Prostate gland (tissue), 2 donors: Measurements from ENCODE around the gene RBBP7. TPM values are rescaled to one million over a fixed set of nuclear protein-coding genes. Genes with fewer than 3 reads are reported as not detected.

Source experiments
- DNase-seq: peaks from one replicate; pipeline ENCODE4 v3.0.0-alpha.2; 2019; ENCODE audit warnings: low spot score
- H3K27ac ChIP-seq, 2 donors: fragments of 200-600 bp; sonication (generic); 2 replicates each; pipeline ENCODE4 v1.5.1; 2017 to 2019
- H3K27me3 ChIP-seq: fragments of 200-600 bp; sonication (generic); replicated peaks from 2 replicates; pipeline ENCODE4 v1.5.1; 2019; ENCODE audit not compliant: insufficient read depth
- H3K36me3 ChIP-seq, 2 donors: fragments of 200-600 bp; sonication (generic); 1 replicate in 1 of 2; 2 replicates in 1 of 2; pipeline versions ENCODE4 v1.5.1 to v1.8.1; 2017 to 2019
- H3K4me1 ChIP-seq: fragments of 200-600 bp; sonication (generic); replicated peaks from 2 replicates; pipeline ENCODE4 v1.5.1; 2019
- H3K4me3 ChIP-seq, 2 donors: fragments of 200-600 bp; sonication (generic); 2 replicates each; pipeline ENCODE4 v1.5.1; 2017 to 2019
- H3K9me3 ChIP-seq: fragments of 200-600 bp; sonication (generic); 2 replicates; pipeline ENCODE4 v1.5.1; 2017
- POLR2A ChIP-seq: fragments of 450-650 bp; IDR thresholded peaks from one replicate; pipeline ENCODE4 v1.6.1; 2016; ENCODE audit warnings: antibody characterized with exemption, mild to moderate bottlenecking
- POLR2AphosphoS5 ChIP-seq: sonication (generic); formaldehyde crosslinking; IDR thresholded peaks from one replicate; pipeline ENCODE4 v1.6.1; 2017; ENCODE audit warnings: antibody characterized with exemption
- WGBS: methylation state at CpG from one replicate; pipeline ENCODE4 v1.1.5; 2018; 5-methylcytosine and 5-hydroxymethylcytosine counted together
- intact Hi-C: fragments of 100-400 bp; cut with DNase I; formaldehyde crosslinking; loops from one replicate; pipeline ENCODE4 v1.14.2; 2022
- total RNA-seq, 2 donors: library from RNA; depleted of rRNA; stranded (reverse); fragments of >200 nt; gene quantifications; one replicate each; pipeline ENCODE4 v1.1.0, GENCODE V29; 2016
- TF ChIP-seq, protein P1 (sequence below), 4 experiments: fragments of 200-600 bp in 2 of 4; fragments of 450-650 bp in 2 of 4; sonication (generic) in 2 of 4; IDR thresholded peaks; 1 replicate in 3 of 4; 2 replicates in 1 of 4; pipeline ENCODE4 v1.5.1; 2016 to 2019; ENCODE audit warnings: antibody characterized with exemption in 4 of 4, mild to moderate bottlenecking in 2 of 4, moderate library complexity in 2 of 4

The RBBP7 gene
- total RNA-seq, 2 donors from 2014 or later: 88.0 to 256 TPM

GRCh38 chrX:16853537-16853936, 16.6 kb downstream of the RBBP7 start:
- intact Hi-C loops: no loop called here
- H3K4me3 ChIP-seq: no peak overlapping the region
- WGBS: 77% methylated on average over 3 of the region's 3 CpGs
- H3K4me1 ChIP-seq: no peaks in the 10 kb centered on the region
- DNase-seq: no peak
- no peak overlapping the region for H3K27ac ChIP-seq
- H3K27me3 ChIP-seq: no peaks in the 10 kb centered on the region
- no peaks in the 10 kb centered on the region for H3K9me3 ChIP-seq
- TF ChIP-seq POLR2A (no peak), POLR2AphosphoS5 (no peak)
- TF ChIP-seq, protein P1, sequence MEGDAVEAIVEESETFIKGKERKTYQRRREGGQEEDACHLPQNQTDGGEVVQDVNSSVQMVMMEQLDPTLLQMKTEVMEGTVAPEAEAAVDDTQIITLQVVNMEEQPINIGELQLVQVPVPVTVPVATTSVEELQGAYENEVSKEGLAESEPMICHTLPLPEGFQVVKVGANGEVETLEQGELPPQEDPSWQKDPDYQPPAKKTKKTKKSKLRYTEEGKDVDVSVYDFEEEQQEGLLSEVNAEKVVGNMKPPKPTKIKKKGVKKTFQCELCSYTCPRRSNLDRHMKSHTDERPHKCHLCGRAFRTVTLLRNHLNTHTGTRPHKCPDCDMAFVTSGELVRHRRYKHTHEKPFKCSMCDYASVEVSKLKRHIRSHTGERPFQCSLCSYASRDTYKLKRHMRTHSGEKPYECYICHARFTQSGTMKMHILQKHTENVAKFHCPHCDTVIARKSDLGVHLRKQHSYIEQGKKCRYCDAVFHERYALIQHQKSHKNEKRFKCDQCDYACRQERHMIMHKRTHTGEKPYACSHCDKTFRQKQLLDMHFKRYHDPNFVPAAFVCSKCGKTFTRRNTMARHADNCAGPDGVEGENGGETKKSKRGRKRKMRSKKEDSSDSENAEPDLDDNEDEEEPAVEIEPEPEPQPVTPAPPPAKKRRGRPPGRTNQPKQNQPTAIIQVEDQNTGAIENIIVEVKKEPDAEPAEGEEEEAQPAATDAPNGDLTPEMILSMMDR (IDR thresholded peaks at IDR 0.05): no peak
- no peaks in the 10 kb centered on the region for H3K36me3 ChIP-seq

DNA sequence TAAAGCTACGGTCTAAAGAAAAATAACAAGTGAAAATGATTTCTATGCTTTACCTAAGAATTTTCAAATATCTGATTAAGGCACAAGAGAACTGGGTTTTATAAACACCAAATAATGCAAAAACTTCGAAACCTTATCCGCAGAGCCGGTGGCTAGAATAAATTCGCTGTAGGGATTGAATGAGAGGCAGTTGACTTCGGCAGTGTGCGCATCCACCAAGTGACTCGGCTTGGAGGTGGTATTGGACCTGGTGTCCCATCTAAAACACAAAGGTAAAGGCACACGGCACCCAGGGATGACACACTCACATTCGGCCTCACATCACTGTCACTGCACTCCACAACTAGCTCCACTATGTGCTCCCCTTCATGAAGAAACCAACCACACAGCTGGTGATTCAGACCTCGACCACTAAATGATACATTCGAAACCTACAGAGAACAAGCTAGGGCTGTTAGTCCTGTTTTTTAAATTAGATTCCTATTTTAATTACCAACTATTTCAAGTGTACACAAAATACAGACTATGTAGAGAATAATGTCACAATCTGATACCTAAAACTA, 17.5 kb downstream of the RBBP7 start:
- no peaks in the 10 kb centered on the region for H3K36me3 ChIP-seq

GRCh38 chrX:16851827-16852226, 18.3 kb downstream of the RBBP7 start:
- DNase-seq: no peak
- no peak overlapping the region for H3K4me3 ChIP-seq
- H3K27ac ChIP-seq: no peak overlapping the region
- H3K9me3 ChIP-seq: no peaks in the 10 kb centered on the region
- no peaks in the 10 kb centered on the region for H3K27me3 ChIP-seq
- 76% methylated on average over 3 of the region's 3 CpGs for WGBS
- no peaks in the 10 kb centered on the region for H3K4me1 ChIP-seq
- TF ChIP-seq POLR2A (no peak), POLR2AphosphoS5 (no peak)
- TF ChIP-seq, protein P1 (IDR thresholded peaks at IDR 0.05): no peak
- H3K36me3 ChIP-seq: no peaks in the 10 kb centered on the region
- intact Hi-C loops: no loop called here

More for the DNA sequence above, 17.5 kb downstream of the RBBP7 start:
- Histone ChIP-seq H3K27ac (no peak overlapping the region), H3K4me1 (no peaks in the 10 kb centered on the region), H3K27me3 (no peaks in the 10 kb centered on the region), H3K9me3 (no peaks in the 10 kb centered on the region), H3K4me3 (no peak overlapping the region)
- WGBS: 78% methylated on average over 12 of the region's 12 CpGs
- intact Hi-C loops: no loop called here
- TF ChIP-seq POLR2A: no peak
- DNase-seq: no peak

DNA sequence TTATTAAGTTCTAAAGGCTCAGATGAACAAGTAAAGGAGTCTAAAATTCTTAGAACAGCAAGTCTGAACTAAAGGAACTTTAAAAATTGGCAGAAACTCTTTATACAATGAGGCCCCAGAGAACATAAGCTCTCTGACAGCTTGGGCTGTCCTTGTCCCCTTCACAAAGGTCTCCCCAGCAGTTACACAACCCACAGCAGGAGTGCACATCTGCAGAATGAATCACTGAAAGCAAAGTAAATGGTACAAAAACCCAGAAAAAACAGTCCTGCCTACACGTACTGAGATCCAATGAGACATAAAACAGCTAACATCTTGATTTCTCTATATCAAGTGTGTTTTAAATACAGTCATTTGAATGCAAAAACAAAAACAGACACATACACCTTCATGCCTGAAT, 18.7 kb downstream of the RBBP7 start:
- intact Hi-C loops: no loop called here
- WGBS: 24% methylated on average over 1 of the region's 1 CpG
- Histone ChIP-seq H3K4me3 (no peak overlapping the region), H3K27ac (no peak overlapping the region), H3K36me3 (no peaks in the 10 kb centered on the region), H3K4me1 (no peaks in the 10 kb centered on the region), H3K9me3 (no peaks in the 10 kb centered on the region), H3K27me3 (no peaks in the 10 kb centered on the region)
- TF ChIP-seq POLR2A (no peak), POLR2AphosphoS5 (no peak)
- TF ChIP-seq, protein P1 (IDR thresholded peaks at IDR 0.05): no peak
- DNase-seq: no peak

DNA sequence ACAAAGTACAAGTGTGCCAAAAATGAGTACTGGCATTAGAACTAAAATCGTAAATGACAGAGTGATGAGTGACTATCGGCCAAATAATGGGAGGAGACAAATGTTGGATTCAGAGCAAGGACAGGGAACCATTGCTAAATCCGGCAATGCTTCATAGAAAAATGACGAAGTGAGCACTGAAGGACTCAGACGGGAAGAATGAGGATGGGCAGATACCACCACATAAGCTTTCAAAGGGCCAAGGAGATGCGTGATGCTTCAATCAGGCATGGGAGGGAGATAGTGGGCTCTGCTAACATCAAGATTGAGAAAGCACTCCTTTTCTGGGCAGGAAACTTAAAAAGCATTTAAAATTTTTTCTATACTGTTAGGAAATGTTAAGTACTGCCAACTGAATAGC, 21.6 kb downstream of the RBBP7 start:
- H3K9me3 ChIP-seq: no peaks in the 10 kb centered on the region
- 26% methylated on average over 6 of the region's 6 CpGs for WGBS
- no peaks in the 10 kb centered on the region for H3K4me1 ChIP-seq
- DNase-seq: no peak
- no peak overlapping the region for H3K27ac ChIP-seq
- no peaks in the 10 kb centered on the region for H3K36me3 ChIP-seq
- H3K27me3 ChIP-seq: no peaks in the 10 kb centered on the region
- TF ChIP-seq POLR2AphosphoS5 (no peak), POLR2A (no peak)
- H3K4me3 ChIP-seq: no peak overlapping the region
- intact Hi-C loops: no loop called here

GRCh38 chrX:16845686-16846085, 24.5 kb downstream of the RBBP7 start:
- intact Hi-C loops: no loop called here
- 33% methylated on average over 2 of the region's 2 CpGs for WGBS
- no peaks in the 10 kb centered on the region for H3K4me1 ChIP-seq

More at GRCh38 chrX:16845686-16846085, 24.5 kb downstream of the RBBP7 start:
- no peak for DNase-seq
- Histone ChIP-seq H3K9me3 (no peaks in the 10 kb centered on the region), H3K4me3 (no peak overlapping the region), H3K27ac (no peak overlapping the region), H3K36me3 (no peaks in the 10 kb centered on the region), H3K27me3 (no peaks in the 10 kb centered on the region)
- TF ChIP-seq, protein P1 (IDR thresholded peaks at IDR 0.05): no peak
- TF ChIP-seq POLR2AphosphoS5: no peak
- TF ChIP-seq POLR2A: no peak
